HCT116 (cell line): ENCODE data around the gene CSF3R. TPM values are rescaled to one million over a fixed set of nuclear protein-coding genes. Genes with fewer than 3 reads are reported as not detected.

Experiments used
- ATAC-seq: fragments of 200-7000 bp; cut with Tn5 transposase; 2 replicates; pipeline ENCODE4 v1.9.1; 2020; ENCODE audit warnings: mild to moderate bottlenecking, moderate library complexity
- BruUV-seq: library from RNA; stranded (reverse); fragments of 400-500 nt; replicated peaks from 2 replicates; lab custom pipeline; 2021; lab: Mats Ljungman, UMichigan
- CTCF ChIA-PET: fragments of 300-600 bp; sonication (Branson Sonifier 250); formaldehyde crosslinking; loops from one replicate; lab custom pipeline; 2021; ENCODE audit warnings: antibody characterized with exemption; lab: Charles Lee
- POLR2A ChIA-PET: fragments of 300-600, 350-600 bp; sonication (Branson Sonifier 250); formaldehyde crosslinking; loops from one replicate; lab custom pipeline; 2021; ENCODE audit warnings: antibody characterized with exemption; lab: Charles Lee
- RAD21 ChIA-PET, 2 experiments: fragments of 300-600 bp; sonication (Branson Sonifier 250); formaldehyde crosslinking; loops; one replicate each; lab custom pipeline; 2023; ENCODE audit warnings: low total read pairs in 2 of 2; ENCODE audit not compliant: uncharacterized antibody in 2 of 2, unreplicated experiment in 2 of 2, low non-redundant PET in 1 of 2; lab: Charles Lee
- DNase-seq: peaks from one replicate; pipeline ENCODE4 v3.0.0-alpha.2; 2010; ENCODE audit warnings: low read depth, low spot score
- H2AFZ ChIP-seq: fragments of 200-600 bp; shearing (Covaris generic), sonication (generic); 2 replicates; pipeline ENCODE4 v1.6.1; 2017; ENCODE audit warnings: low read depth, mixed run types, mixed read lengths, antibody characterized with exemption, low read length; ENCODE audit not compliant: poor library complexity, severe bottlenecking
- H3K27ac ChIP-seq: 2 replicates; pipeline ENCODE4 v1.5.1; 2012; ENCODE audit warnings: low read depth, low read length
- H3K27me3 ChIP-seq: fragments of 200-600 bp; sonication (generic); 2 replicates; pipeline ENCODE4 v1.6.1; 2016; ENCODE audit warnings: mixed run types, low read length, mixed read lengths; ENCODE audit not compliant: insufficient read depth
- H3K36me3 ChIP-seq, 2 experiments: fragments of 200-500 bp in 1 of 2; fragments of 200-600 bp in 1 of 2; sonication (Bioruptor generic) in 1 of 2; sonication (generic) in 1 of 2; 2 replicates each; pipeline versions ENCODE4 v1.5.1 to v1.6.1; 2014 to 2016; ENCODE audit warnings: low read length in 2 of 2, inconsistent platforms in 1 of 2, mixed read lengths in 1 of 2, mixed run types in 1 of 2; ENCODE audit not compliant: insufficient read depth in 2 of 2, control insufficient read depth in 1 of 2
- H3K4me1 ChIP-seq, 2 experiments: fragments of 200-600 bp in 1 of 2; sonication (generic) in 1 of 2; 2 replicates each; pipeline versions ENCODE4 v1.5.1 to v1.6.1; 2012 to 2017; ENCODE audit warnings: low read length in 2 of 2, inconsistent platforms in 1 of 2, mild to moderate bottlenecking in 1 of 2, mixed read lengths in 1 of 2, mixed run types in 1 of 2, moderate library complexity in 1 of 2; ENCODE audit not compliant: insufficient read depth in 2 of 2, control insufficient read depth in 1 of 2
- H3K4me2 ChIP-seq: fragments of 200-600 bp; sonication (generic); 2 replicates; pipeline ENCODE4 v1.6.1; 2017; ENCODE audit warnings: mixed run types, low read length, mixed read lengths
- H3K4me3 ChIP-seq, 2 experiments: fragments of 200-600 bp in 1 of 2; sonication (generic) in 1 of 2; replicated peaks in 1 of 2; 2 replicates each; pipeline ENCODE4 v1.5.1; 2011 to 2016; ENCODE audit warnings: low read length in 2 of 2, control low read depth in 1 of 2, low read depth in 1 of 2, mild to moderate bottlenecking in 1 of 2, mixed read lengths in 1 of 2, mixed run types in 1 of 2
- H3K79me2 ChIP-seq: fragments of 200-600 bp; sonication (generic); 2 replicates; pipeline ENCODE4 v1.6.1; 2017; ENCODE audit warnings: mild to moderate bottlenecking, mixed run types, low read length, moderate library complexity, mixed read lengths; ENCODE audit not compliant: insufficient read depth
- H3K9ac ChIP-seq: fragments of 200-600 bp; sonication (generic); 2 replicates; pipeline ENCODE4 v1.6.1; 2016; ENCODE audit warnings: low read length, mixed read lengths
- H3K9me2 ChIP-seq: fragments of 200-600 bp; sonication (generic), shearing (Covaris generic); 2 replicates; pipeline ENCODE4 v1.6.1; 2017; ENCODE audit warnings: mixed run types, mild to moderate bottlenecking, moderate library complexity; ENCODE audit not compliant: insufficient read depth
- H3K9me3 ChIP-seq, 2 experiments: fragments of 200-500 bp in 1 of 2; fragments of 200-600 bp in 1 of 2; sonication (Bioruptor generic) in 1 of 2; sonication (generic) in 1 of 2; 2 replicates each; pipeline ENCODE4 v1.6.1; 2014 to 2017; ENCODE audit warnings: low read length in 2 of 2, mixed read lengths in 2 of 2, inconsistent platforms in 1 of 2, low read depth in 1 of 2, mild to moderate bottlenecking in 1 of 2, mixed run types in 1 of 2, moderate library complexity in 1 of 2; ENCODE audit not compliant: control insufficient read depth in 1 of 2, insufficient read depth in 1 of 2
- H4K20me1 ChIP-seq: fragments of 200-600 bp; sonication (generic), shearing (Covaris generic); 2 replicates; pipeline ENCODE4 v1.6.1; 2017; ENCODE audit warnings: mixed run types, mild to moderate bottlenecking, moderate library complexity; ENCODE audit not compliant: insufficient read depth
- CBX3 ChIP-seq: IDR thresholded peaks from 2 replicates; pipeline ENCODE4 v1.6.1; 2012; ENCODE audit warnings: low read depth
- CEBPB ChIP-seq: IDR thresholded peaks from 2 replicates; pipeline ENCODE4 v1.6.1; 2012; ENCODE audit warnings: low read depth
- EZH2 ChIP-seq: fragments of 200-600 bp; sonication (generic); IDR thresholded peaks from 2 replicates; pipeline ENCODE4 v1.6.1; 2017; ENCODE audit warnings: antibody characterized with exemption, mixed run types
- FOSL1 ChIP-seq: IDR thresholded peaks from 2 replicates; pipeline ENCODE4 v1.6.1; 2012; ENCODE audit warnings: low read depth
- JUND ChIP-seq: IDR thresholded peaks from 2 replicates; pipeline ENCODE4 v1.6.1; 2012
- POLR2AphosphoS5 ChIP-seq: IDR thresholded peaks from 2 replicates; pipeline ENCODE4 v1.6.1; 2011; ENCODE audit warnings: mild to moderate bottlenecking, low read depth, low read length, moderate library complexity
- RAD21 ChIP-seq: IDR thresholded peaks from 2 replicates; pipeline ENCODE4 v1.6.1; 2012; ENCODE audit warnings: low read depth, mild to moderate bottlenecking
- SIN3A ChIP-seq: IDR thresholded peaks from 2 replicates; pipeline ENCODE4 v1.6.1; 2012; ENCODE audit warnings: low read depth
- SP1 ChIP-seq: IDR thresholded peaks from 2 replicates; pipeline ENCODE4 v1.6.1; 2012; ENCODE audit warnings: low read depth
- SRF ChIP-seq: IDR thresholded peaks from 2 replicates; pipeline ENCODE4 v1.6.1; 2012; ENCODE audit warnings: low read depth
- TCF7L2 ChIP-seq: IDR thresholded peaks from 2 replicates; pipeline ENCODE4 v1.7.0; 2011; ENCODE audit warnings: borderline replicate concordance, inconsistent platforms; ENCODE audit not compliant: insufficient read depth, insufficient read length; ENCODE audit errors: extremely low read depth
- YY1 ChIP-seq: IDR thresholded peaks from 2 replicates; pipeline ENCODE4 v1.6.1; 2011; ENCODE audit warnings: low read length, low read depth, moderate library complexity, mild to moderate bottlenecking; ENCODE audit not compliant: insufficient replicate concordance; ENCODE audit errors: extremely low read depth
- ZNF274 ChIP-seq: fragments of 200-500 bp; sonication (Bioruptor generic); IDR thresholded peaks from 2 replicates; pipeline ENCODE4 v1.6.1; 2014; ENCODE audit warnings: mild to moderate bottlenecking, low read depth, low read length, inconsistent platforms
- intact Hi-C: fragments of 100-400 bp; cut with micrococcal nuclease; formaldehyde crosslinking; loops from 2 replicates; pipeline ENCODE4 v1.10.0; 2022
- total RNA-seq: library from RNA; stranded (reverse); gene quantifications from one replicate; pipeline ENCODE4 v1.2.1, GENCODE V29; 2021; ENCODE audit not compliant: unreplicated experiment
- TF ChIP-seq, protein P1 (sequence below): IDR thresholded peaks from 2 replicates; pipeline ENCODE4 v1.6.1; 2012
- TF ChIP-seq, protein P2 (sequence below): IDR thresholded peaks from 2 replicates; pipeline ENCODE4 v1.6.1; 2012

Gene CSF3R
- total RNA-seq, 1 experiment from 2014 or later: 0.32 TPM

DNA sequence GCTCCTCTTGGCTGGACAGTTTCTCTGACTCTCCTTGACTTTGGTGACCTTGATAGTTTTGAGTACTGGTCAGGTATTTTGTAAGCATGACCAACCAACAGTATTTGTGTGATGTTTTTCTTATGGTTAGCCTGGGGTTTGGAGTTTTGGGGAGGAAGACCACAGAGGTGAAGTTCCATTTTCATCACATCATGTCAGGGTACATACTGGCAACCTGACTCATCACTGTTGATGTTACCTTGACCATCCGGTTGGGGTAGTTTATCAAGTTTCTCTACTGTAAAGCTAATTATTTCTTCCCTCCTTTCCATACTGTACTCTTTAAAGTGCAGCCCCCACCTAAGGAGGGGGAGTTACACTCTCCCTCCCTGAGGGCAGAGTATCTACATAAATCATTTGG is 45.9 kb downstream of the CSF3R start:
- H2AFZ ChIP-seq: no peak overlapping the region
- H3K9me2 ChIP-seq: no peaks in the 10 kb centered on the region
- ChIA-PET RAD21 (no interaction called here), POLR2A (interaction anchor here (0.9 to 1.6 kb wide), 4 partner anchors 12 to 50 kb away, joined by 3 read pairs; partner anchors contain the start of gene MRPS15), CTCF (no interaction called here)
- H3K27ac ChIP-seq: peak overlapping the region; percentile 71; the same call in 1 of the 2 replicates
- BruUV-seq: no TSS peak
- TF ChIP-seq JUND (peak; percentile 97), YY1 (peak; percentile 24), SIN3A (peak; percentile 88), SRF (0 out of 2 replicates have a peak, but pooled peaks have one; percentile 41), POLR2AphosphoS5 (peak; percentile 58; the same call in 1 of the 2 replicates), EZH2 (no peak), CBX3 (peak; percentile 97), SP1 (peak; percentile 99), ZNF274 (no peak), TCF7L2 (no peak), FOSL1 (peak; percentile 92), CEBPB (peak; percentile 84), RAD21 (peak; percentile 21; the same call in 1 of the 2 replicates)
- TF ChIP-seq, protein P1, sequence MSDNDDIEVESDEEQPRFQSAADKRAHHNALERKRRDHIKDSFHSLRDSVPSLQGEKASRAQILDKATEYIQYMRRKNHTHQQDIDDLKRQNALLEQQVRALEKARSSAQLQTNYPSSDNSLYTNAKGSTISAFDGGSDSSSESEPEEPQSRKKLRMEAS: peak; percentile 60; the same call in 1 of the 2 replicates
- TF ChIP-seq, protein P2, sequence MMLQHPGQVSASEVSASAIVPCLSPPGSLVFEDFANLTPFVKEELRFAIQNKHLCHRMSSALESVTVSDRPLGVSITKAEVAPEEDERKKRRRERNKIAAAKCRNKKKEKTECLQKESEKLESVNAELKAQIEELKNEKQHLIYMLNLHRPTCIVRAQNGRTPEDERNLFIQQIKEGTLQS: peak; percentile 79
- H3K36me3 ChIP-seq: no peaks in the 10 kb centered on the region
- H3K4me1 ChIP-seq: peaks cover 16 to 28% of the 10 kb centered on the region in 2 experiments
- peak overlapping the region; percentile 87 for H3K4me2 ChIP-seq
- H3K9me3 ChIP-seq: no peaks in the 10 kb centered on the region
- intact Hi-C loops: no loop called here
- DNase-seq (peak; percentile 75), ATAC-seq (peak; percentile 88)
- no peaks in the 10 kb centered on the region for H3K79me2 ChIP-seq
- H3K4me3 ChIP-seq: peak overlapping the region in 1 of 2 experiments; percentile 51; a peak in 2 of 4 replicates
- no peaks in the 10 kb centered on the region for H4K20me1 ChIP-seq
- no peaks in the 10 kb centered on the region for H3K27me3 ChIP-seq
- H3K9ac ChIP-seq: peak overlapping the region; percentile 8; the same call in 1 of the 2 replicates
